HUES64 (cell line): ENCODE measurements around the gene IMMP2L.
"Not testable (repeated sequence)": the region's sequence is repeated elsewhere in the genome, so short reads cannot be mapped to it uniquely, and the experiment has no call there.

Experiments used
- H3K27ac ChIP-seq: 2 replicates; pipeline ENCODE4 v1.7.0; 2013; ENCODE audit warnings: low read depth, low read length, inconsistent platforms
- H3K27me3 ChIP-seq: 2 replicates; pipeline ENCODE4 v1.6.1; 2013; ENCODE audit warnings: mild to moderate bottlenecking, low read length; ENCODE audit not compliant: insufficient read depth
- H3K36me3 ChIP-seq: 2 replicates; pipeline ENCODE4 v1.6.1; 2013; ENCODE audit warnings: mild to moderate bottlenecking, low read length; ENCODE audit not compliant: insufficient read depth
- H3K4me1 ChIP-seq: 2 replicates; pipeline ENCODE4 v1.6.1; 2013; ENCODE audit warnings: mild to moderate bottlenecking, low read length, moderate library complexity; ENCODE audit not compliant: insufficient read depth
- H3K4me3 ChIP-seq: 2 replicates; pipeline ENCODE4 v1.5.1; 2013; ENCODE audit warnings: mild to moderate bottlenecking, low read length, moderate library complexity
- H3K9ac ChIP-seq: 2 replicates; pipeline ENCODE4 v1.6.1; 2013; ENCODE audit warnings: mild to moderate bottlenecking, low read depth, low read length
- H3K9me3 ChIP-seq: 2 replicates; pipeline ENCODE4 v1.6.1; 2013; ENCODE audit warnings: low read depth, low read length; ENCODE audit not compliant: insufficient read depth
- WGBS: fragments of 150-250, 120-280 bp; methylation state at CpG from one replicate; pipeline ENCODE4 v1.1.7; 2013; ENCODE audit warnings: missing lambda C conversion rate; 5-methylcytosine and 5-hydroxymethylcytosine counted together

Gene IMMP2L

GRCh38 chr7:110944966-110945644 lies 617.2 kb downstream of the IMMP2L start:
- H3K27ac ChIP-seq: no peak overlapping the region
- 70% methylated on average over 9 of the region's 9 CpGs for WGBS
- peaks cover 21% of the 10 kb centered on the region for H3K4me1 ChIP-seq
- no peaks in the 10 kb centered on the region for H3K36me3 ChIP-seq
- no peaks in the 10 kb centered on the region for H3K27me3 ChIP-seq
- H3K9me3 ChIP-seq: no peaks in the 10 kb centered on the region
- H3K9ac ChIP-seq: no peak overlapping the region
- H3K4me3 ChIP-seq: no peak overlapping the region

DNA sequence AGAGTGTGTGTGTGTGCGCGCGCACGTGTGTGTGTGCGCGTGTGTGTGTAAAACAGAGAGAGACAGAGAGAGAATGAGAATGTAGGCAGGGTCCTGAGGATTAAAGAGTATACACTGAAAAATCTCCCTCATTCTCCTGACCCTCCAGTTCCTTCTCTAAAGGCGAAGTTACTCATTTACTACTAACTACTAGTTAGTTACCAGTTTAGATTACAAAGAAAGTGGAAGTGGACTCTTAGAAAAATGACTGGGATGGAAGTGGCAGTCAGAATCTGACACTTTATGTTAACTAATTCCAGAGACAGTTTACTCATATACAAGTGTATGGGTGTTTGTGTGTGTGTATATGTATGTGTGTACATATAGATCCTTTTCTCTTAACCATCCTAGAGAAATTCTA lies 617.8 kb downstream of the IMMP2L start:
- H3K4me1 ChIP-seq: peaks cover 21% of the 10 kb centered on the region
- no peaks in the 10 kb centered on the region for H3K9me3 ChIP-seq
- no peak overlapping the region for H3K27ac ChIP-seq
- H3K27me3 ChIP-seq: no peaks in the 10 kb centered on the region
- no peak overlapping the region for H3K4me3 ChIP-seq
- WGBS: 94% methylated on average over 6 of the region's 7 CpGs
- H3K36me3 ChIP-seq: no peaks in the 10 kb centered on the region
- H3K9ac ChIP-seq: no peak overlapping the region

- 87% methylated on average over 4 of the region's 4 CpGs for WGBS
- H3K4me1 ChIP-seq: peaks cover 21% of the 10 kb centered on the region
- no peaks in the 10 kb centered on the region for H3K9me3 ChIP-seq
- H3K9ac ChIP-seq: no peak overlapping the region
- no peak overlapping the region for H3K27ac ChIP-seq
- H3K4me3 ChIP-seq: no peak overlapping the region
- H3K36me3 ChIP-seq: no peaks in the 10 kb centered on the region
- no peaks in the 10 kb centered on the region for H3K27me3 ChIP-seq
These were observed 618.5 kb downstream of the IMMP2L start for GRCh38 chr7:110943701-110944345.

GRCh38 chr7:110941385-110941784 lies 620.9 kb downstream of the IMMP2L start:
- Histone ChIP-seq H3K36me3 (no peaks in the 10 kb centered on the region), H3K4me3 (no peak overlapping the region), H3K27me3 (no peaks in the 10 kb centered on the region), H3K9me3 (no peaks in the 10 kb centered on the region), H3K4me1 (peaks cover 21% of the 10 kb centered on the region), H3K27ac (no peak overlapping the region), H3K9ac (no peak overlapping the region)
- 71% methylated on average over 1 of the region's 3 CpGs for whole genome bisulfite sequencing

DNA sequence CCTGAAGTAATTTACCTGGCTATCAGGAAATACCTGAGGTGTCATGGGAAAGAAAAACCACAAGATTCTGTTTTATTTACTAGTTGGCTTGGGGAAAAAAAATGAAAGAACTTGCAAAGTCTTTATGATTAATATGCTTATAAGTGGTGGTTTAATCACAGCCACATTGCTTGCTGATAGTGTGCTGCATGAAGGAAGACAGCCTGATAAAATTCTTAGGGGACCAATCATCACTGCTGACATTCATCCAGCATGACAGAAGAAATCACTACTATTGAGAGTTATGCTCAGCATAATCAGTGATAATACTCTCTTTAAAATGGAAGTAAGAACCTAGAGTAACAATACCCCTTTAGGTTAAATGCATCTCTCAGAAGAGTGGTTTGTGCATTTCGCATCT lies 621.5 kb downstream of the IMMP2L start:
- H3K9ac ChIP-seq: no peak overlapping the region
- no peaks in the 10 kb centered on the region for H3K27me3 ChIP-seq
- H3K4me3 ChIP-seq: no peak overlapping the region
- H3K36me3 ChIP-seq: no peaks in the 10 kb centered on the region
- WGBS: 100% methylated on average over 1 of the region's 1 CpG
- H3K9me3 ChIP-seq: no peaks in the 10 kb centered on the region
- no peak overlapping the region for H3K27ac ChIP-seq
- H3K4me1 ChIP-seq: peaks cover 15% of the 10 kb centered on the region

DNA sequence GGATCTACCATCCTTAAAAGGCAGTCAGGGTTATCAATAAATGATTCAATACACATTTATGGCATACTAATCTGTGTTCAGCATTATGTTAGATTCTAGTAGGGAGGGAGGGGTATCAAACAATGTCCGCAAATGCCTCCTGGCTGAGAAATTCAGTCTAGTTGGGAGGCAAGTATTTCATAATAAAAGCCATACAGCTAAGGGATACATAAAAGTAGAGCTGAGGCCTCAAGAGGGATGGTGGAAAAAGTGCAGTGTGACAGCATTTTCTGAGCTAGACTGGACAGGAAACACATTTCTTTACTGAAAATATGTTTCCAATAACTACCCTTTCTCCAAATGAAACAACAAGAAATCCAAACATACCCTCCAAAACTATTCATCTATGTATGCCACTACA lies 624.1 kb downstream of the IMMP2L start:
- Histone ChIP-seq H3K27ac (no peak overlapping the region), H3K4me1 (no peaks in the 10 kb centered on the region), H3K9me3 (no peaks in the 10 kb centered on the region), H3K4me3 (no peak overlapping the region), H3K9ac (no peak overlapping the region), H3K36me3 (no peaks in the 10 kb centered on the region), H3K27me3 (no peaks in the 10 kb centered on the region)
- 86% methylated on average over 1 of the region's 1 CpG for WGBS

DNA sequence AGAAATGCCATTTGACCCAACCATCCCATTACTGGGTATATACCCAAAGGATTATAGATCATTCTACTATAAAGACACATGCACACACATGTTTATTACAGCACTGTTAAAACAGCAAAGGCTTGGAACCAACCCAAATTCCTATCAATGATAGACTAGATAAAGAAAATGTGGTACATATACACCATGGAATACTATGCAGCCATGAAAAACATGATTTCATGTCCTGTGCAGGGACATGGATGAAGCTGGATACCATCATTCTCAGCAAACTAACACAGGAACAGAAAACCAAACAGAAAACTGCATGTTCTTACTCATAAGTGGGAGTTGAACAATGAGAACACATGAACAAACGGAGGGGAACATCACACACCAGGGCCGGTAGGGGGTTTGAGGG lies 625.6 kb downstream of the IMMP2L start:
- H3K9me3 ChIP-seq, H3K27ac ChIP-seq, H3K4me1 ChIP-seq, H3K4me3 ChIP-seq, H3K27me3 ChIP-seq, H3K36me3 ChIP-seq, H3K9ac ChIP-seq: not testable (repeated sequence)
- WGBS: 94% methylated on average over 2 of the region's 2 CpGs

DNA sequence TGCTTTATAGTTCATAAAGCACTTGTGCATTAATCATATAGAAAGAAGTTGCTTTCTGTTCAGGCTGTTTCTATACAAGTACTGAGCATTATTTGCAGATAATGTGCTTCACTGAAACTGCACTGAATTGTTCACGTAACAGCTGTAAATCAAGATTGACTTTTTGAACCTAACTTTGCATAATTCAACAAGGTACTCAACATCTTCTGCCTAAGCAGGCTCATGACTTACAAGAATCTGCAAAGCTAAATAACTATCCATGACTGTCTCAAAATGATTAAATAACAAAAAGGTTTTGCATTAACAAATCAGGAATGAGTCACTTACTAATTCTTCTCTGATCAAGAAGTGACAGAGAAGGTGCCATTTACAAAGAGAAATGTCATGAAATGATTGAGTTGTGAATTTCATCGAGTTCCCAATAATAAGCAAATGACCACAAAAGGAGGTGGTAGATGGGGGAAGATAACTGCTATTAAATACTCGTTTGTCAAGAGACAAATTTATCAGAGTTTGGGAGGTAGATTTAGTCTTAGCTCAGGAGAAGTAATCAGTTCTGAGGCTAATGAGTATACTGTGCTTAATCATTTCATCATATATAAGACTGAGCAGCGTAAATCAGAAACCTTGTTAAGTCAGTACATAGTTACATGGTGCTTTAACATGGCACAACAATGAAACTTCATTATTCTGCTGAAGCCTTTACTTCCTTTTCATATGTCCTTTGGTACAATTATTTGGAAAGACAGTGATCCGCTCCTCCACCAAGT lies 632.6 kb downstream of the IMMP2L start:
- Histone ChIP-seq H3K36me3 (no peaks in the 10 kb centered on the region), H3K27ac (no peak overlapping the region), H3K4me3 (no peak overlapping the region), H3K27me3 (no peaks in the 10 kb centered on the region), H3K4me1 (no peaks in the 10 kb centered on the region), H3K9ac (no peak overlapping the region), H3K9me3 (no peaks in the 10 kb centered on the region)
- WGBS: 90% methylated on average over 5 of the region's 5 CpGs

- Histone ChIP-seq H3K9ac (no peak overlapping the region), H3K36me3 (no peaks in the 10 kb centered on the region), H3K27me3 (no peaks in the 10 kb centered on the region), H3K9me3 (no peaks in the 10 kb centered on the region), H3K27ac (no peak overlapping the region), H3K4me1 (no peaks in the 10 kb centered on the region), H3K4me3 (no peak overlapping the region)
- WGBS: 94% methylated on average over 3 of the region's 3 CpGs
These were observed 639.4 kb downstream of the IMMP2L start for GRCh38 chr7:110922906-110923305.

DNA sequence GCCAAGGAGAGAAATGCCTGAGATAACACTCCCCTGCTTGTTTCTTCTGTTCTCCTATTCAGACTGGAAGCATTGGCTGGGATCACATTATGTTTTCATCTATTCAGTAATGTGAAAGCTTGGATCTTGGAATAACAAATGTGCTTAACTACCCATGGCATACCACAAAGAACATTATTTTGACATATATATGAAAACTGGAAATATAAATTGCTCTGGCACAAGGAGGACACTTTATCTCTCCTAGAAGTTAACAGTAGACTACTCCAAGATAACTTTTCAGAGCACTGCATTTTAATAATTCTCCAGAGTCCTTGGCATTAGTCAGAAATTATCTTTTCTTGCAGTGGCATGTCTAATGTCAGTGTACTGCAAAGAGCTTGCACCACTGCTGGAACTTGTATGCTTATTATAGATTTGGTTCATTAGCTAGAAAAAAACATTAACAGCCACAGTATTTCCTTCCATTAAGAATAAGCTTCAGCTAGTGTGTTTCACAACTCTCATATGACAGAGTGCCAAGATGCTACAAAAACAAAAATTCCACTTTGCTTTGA lies 640.6 kb downstream of the IMMP2L start:
- Histone ChIP-seq H3K4me1 (no peaks in the 10 kb centered on the region), H3K27ac (no peak overlapping the region), H3K9me3 (no peaks in the 10 kb centered on the region), H3K4me3 (no peak overlapping the region), H3K36me3 (no peaks in the 10 kb centered on the region), H3K9ac (no peak overlapping the region), H3K27me3 (no peaks in the 10 kb centered on the region)

GRCh38 chr7:110918949-110919548 lies 643.2 kb downstream of the IMMP2L start:
- 93% methylated on average over 2 of the region's 2 CpGs for WGBS
- no peaks in the 10 kb centered on the region for H3K9me3 ChIP-seq
- no peak overlapping the region for H3K27ac ChIP-seq

More at GRCh38 chr7:110918949-110919548, 643.2 kb downstream of the IMMP2L start:
- H3K4me3 ChIP-seq: no peak overlapping the region
- H3K4me1 ChIP-seq: no peaks in the 10 kb centered on the region
- H3K27me3 ChIP-seq: no peaks in the 10 kb centered on the region
- no peaks in the 10 kb centered on the region for H3K36me3 ChIP-seq
- H3K9ac ChIP-seq: no peak overlapping the region
